GF-D8 (cell line): ENCODE results near the gene ANKRD22.
"Not testable (repeated sequence)": the region's sequence is repeated elsewhere in the genome, so short reads cannot be mapped to it uniquely, and the experiment has no call there.

Experiments used
- DNase-seq: peaks from one replicate; lab custom pipeline; 2025; lab: John Stamatoyannopoulos, UW

Gene ANKRD22

DNA sequence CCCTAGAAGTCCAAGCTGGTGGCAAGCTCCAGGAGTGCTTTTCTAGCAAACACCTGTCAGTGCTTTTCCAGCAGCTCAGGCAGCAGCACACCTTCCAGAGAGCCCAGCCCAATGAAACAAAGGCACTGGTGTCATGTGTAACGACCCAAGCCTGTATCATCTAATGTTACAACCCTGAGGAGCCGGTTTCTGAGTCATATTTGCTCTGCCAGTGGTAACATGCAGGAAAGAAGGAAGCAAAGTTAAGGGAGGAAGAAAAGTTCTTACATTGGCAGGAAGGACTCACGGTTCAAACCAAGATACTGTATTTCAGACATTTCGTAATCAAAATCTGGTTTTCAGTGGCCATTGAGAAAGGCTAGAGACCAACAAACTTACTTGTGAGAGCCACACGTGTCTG, at the start of gene ANKRD22:
Gene ANKRD22, minus strand, starts transcription at position 139 of the 400 bp plus-strand sequence. CDS start 237 bp downstream, outside the sequence.
- DNase-seq: peak; percentile 73

DNA sequence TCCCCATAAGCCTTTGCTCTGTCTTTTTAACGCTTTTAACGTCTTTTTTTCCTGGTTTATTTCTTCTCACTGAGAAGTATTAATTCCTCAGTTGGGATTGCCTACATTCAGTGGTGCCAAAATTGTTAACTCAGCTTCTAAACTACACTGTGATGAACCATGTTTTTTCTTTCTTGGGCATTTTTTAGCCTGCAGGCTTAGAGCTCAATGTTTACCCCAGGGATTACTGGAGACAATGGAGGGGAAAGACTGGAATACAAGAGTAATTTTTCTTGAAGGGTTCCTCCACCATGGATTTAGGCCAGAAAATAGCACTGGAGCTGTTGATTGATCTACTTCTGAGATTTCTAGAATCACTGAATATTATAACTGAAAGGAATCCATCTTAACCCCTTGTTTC, 48.2 kb upstream of the ANKRD22 start:
- DNase-seq: no peak

DNA sequence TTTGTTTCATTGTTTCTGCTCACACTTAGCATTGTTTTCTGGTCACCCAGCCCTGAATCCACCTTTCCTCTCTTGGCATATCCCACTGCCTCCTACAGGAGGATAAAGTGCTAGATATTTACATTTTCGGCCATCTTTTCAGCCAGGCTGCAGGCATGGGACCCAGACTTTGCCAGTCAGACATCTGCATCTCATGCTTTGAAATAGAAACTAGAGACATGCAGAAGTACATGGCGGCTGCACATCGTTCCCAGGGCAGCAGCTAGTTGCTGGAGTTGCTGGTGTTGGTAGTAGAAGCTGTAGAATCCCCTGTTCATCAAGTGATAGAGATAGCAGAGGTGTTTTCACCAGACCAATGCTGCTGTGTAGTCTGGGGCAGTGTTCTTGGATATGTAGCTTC, 47.1 kb upstream of the ANKRD22 start:
- no peak for DNase-seq

DNA sequence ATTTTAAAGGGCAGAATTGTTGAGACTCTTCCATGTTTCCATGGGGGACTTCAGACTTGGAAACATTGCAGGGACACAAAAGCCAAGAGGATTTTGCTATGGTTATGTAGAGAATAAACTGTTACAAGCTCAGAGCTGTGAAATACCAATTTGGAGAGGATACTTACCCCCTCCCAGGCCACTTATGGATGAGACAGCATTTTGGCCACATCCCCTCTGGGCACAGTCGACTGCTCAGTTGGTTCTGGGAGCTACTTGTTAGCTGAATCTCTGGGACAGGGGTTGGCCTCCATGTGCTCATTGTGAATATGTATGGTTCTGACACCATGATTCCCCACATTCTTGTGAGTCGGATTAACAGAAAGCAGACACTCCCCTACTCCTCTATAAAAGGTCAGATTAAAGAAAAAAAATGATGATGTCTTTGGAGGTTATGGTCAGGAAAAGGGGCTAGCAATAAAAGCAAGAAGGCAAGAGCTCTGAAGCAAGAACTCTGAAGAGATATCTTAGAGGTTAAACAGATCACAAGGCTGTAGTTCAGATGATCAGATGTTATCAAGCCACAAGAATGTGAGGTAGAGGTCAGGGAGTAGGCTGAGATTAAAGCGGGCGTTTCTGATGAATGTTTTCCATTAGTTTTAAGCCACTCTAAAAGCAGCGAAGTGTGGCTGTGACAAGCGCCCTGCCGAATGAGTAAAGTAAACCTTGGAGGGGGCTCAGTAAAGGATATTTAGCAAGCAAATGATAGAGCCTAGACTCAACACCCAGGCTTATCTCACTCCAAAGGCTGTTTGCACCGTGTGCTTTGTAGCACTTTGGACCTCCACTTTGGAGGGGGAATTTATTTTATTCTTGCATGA, 45.6 kb upstream of the ANKRD22 start:
- no peak for DNase-seq

DNA sequence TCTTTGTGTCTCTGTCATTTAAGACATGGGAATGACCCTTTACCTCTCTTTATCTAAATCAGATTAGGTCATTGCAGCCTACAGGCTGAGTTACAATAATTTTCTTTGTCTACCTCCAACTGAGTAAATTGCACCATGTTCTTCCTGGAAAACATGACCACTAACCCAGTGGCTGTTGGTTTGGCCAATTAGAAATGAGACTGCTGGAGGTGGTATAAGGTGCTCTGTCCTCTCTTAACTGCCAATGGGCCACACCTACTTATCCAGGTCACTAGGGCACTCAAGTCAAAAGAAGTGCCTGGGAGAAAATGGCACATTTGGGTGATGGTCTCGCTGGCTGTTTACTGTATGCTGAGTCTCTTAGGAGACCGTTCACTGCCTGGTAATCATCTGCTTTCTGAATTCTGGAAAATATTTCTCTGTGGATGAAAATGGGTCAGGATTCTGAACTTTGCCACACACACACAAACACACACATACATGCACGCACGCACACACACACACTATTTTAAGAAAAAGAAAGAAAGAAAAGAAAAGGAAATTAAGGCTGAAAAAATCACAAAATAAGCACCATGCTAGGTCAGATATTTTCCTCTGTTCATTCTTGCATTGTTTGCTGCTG, 44.8 kb upstream of the ANKRD22 start:
- DNase-seq: no peak

DNA sequence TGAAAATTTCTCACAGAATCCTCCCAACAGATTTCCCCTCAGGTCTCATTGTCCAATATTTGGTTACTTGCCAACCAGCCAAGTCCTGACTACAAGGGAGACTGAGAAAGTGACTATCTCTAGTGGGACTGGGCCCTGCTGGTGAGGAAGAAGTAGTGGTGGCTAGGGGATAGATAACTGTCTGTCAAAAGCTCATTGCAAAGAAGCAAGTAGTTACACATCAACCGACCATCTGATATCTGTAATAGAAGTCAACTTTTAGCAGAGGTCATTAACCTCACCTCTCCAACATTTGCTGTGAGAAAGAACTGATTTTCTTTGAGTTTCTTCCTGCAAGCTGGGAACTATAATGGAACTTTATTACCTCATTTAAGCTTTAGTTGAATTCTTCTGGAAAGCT, 43.6 kb upstream of the ANKRD22 start:
- DNase-seq: no peak

DNA sequence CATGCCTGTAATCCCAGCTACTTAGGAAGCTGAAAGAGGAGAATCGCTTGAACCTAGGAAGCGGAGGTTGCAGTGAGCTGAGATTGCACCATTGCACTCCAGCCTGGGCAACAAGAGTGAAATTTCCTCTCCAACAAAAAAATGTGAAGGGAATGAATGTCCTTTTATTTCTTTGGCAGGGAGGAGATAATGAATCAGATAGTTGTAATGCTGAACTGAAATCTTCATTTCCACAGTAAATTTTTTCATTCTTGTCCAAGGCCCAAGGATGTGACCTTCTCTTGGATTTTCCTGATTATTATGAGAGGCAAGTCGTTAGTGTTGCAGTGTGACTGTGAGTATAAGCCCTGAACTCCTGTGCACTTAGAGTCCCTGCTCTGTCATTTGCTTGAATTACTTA, 42.0 kb upstream of the ANKRD22 start:
- no peak for DNase-seq

DNA sequence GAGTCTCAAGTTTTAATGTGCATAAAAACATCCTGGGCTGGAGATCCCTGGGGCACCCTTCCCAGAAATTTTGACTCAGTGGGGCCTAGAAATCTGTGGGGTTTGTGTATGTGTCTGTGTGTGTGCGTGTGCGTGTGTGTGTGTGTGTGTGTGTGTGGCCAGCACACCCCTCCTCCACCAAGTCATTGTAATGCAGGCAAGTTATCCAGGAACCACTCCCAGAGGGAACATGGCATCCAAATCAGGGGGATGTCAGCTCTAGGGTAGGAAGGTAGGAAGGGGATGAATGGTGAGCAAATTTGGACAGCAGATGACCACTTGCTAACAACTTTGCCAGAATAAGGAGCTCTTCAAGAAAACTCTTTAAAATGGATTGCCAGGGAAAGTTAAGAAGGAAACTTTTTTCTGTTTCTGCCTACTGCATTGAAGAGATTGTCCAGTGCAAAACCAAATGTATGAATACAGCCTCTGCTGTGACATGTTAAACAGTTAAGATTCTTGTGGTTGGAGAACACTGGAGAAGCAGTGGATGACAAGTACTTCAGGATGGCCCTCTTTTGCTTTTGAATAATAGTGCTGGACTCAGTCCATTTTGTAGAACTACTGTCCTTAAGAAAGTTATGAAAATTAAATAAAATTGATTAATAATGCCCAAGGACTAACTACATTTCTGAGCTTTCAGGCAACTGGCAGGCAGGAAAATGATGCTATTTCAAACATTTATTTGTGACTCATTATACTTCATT, 40.8 kb upstream of the ANKRD22 start:
- no peak for DNase-seq

DNA sequence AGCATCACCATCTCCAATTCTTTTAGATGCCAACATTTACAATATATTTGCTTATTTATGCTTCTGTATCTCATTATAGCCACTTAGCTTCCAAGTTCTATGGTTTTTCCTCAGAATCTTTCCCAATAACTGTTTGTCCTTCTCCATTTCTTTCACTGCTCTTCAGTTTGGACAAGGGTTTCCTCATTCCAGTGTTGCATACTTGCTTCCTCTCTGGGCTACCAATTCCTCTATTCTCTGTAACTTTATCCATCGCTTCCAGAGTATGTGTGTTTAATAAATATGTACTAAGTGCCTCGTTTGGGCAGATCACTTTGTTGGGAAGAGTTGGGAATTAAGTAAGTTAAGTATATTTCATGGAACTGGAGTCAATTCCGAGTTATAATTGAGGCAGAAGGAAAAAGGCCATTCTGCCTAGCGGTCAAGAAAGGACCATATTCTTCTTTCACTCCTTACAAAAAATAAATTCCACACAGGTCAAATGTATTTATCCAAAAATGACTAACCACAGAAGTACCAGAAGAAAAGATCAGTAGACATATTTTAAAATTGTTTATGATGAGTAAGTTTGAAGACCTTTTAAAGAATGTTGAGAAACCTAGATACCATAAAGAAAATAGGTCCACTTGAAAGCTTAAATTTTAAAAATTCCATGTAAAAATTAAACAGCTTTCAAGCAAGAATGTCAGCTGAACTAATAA, 39.2 kb upstream of the ANKRD22 start:
- no peak for DNase-seq

DNA sequence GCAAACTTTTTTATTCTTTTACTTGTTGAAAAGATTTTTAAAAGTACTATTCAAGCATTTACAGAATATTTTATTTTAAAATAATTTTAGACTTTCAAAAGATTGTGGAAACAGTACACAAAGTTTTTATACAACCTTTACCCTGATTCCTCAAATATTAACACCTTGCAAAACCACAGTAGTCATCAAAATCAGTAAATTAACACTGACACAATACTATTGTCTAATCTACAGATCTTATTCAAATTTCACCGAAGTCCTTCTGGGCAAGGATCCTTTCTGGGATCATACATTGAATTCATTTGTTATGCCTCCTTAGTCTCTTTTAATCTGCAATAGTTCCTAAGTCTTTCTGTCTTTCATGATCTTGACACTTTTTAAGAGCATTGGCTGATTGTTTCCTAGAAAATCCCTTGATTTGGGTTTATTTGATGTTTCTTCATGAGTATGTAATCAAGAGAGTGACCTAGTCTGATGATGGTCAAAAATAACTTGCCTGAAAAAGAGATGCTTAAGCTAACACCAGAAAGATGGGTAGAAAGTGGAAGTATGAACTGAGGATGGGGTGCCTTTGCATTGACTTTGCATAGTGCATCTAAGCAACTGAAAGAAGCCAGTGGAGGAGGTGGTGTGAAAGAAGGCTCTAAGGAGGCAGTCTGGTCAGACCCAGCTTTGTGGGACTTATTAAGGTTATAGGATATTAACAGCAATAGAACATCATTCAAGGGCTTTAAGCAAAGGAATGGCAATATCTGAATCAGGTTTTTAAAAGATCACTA, 38.1 kb upstream of the ANKRD22 start:
- DNase-seq: no peak

DNA sequence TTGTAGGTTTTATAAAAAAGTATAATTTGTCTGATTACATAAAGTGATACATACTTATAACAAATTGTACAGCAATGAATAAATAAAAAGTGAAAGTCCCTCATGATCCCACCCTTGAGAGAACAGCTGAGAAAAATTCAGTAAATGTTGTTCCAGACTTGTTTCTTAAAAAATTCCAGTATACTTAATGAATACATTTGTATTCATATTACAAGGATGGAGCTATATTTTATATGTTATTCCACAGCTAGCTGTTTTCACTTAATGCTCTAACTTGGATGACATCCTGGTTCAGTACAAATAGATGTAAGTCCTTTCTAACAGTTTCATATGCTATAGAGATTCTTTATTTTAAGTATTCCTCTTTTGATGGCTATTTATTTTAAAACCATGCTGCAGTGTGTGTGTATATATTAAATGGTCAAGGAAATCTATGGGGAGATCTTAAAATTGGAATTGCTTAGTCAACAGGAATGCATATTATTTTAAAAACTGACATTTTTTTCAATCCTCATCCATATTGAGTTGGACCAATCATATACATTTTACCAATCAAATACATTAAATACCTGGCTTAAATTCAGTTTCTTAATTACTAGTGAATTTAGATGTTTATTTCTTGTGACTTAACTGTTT, 37.3 kb upstream of the ANKRD22 start:
- no peak for DNase-seq

DNA sequence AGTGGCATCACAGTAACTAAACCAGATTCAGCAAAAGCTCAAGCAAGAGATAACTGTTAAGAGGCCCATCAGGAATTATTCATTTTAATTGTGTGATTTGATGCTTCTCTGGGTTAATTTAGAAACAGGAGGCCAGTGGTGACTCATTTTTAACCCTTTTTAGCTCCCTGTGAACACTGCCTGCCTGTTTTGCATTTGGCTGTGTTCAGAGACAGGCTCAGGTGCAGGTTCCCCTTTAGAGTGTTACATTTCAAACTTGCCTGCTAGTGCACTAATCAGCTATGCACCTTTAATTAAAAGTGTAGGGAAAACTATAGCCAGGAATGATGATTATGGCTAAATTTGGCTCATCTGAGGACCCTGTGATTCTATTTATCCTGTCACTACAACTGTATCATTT, 34.9 kb upstream of the ANKRD22 start:
- DNase-seq: no peak

DNA sequence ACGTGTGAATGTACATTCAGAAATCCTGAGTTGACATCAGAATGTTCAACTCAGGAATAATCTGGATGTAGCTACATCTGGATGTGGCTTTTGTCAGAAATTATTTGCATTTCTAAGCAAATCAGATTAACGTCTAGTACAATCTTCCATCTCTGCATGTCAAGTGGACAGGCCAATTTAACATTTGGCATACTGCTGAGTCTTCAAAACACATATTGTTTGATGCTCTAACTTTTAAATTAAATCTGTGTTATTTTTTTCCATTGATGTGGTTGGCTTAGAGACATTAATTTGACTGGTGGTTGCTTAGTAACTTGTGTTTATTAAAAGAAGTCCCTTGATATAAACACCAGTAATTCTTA, 31.8 kb upstream of the ANKRD22 start:
- DNase-seq: no peak

DNA sequence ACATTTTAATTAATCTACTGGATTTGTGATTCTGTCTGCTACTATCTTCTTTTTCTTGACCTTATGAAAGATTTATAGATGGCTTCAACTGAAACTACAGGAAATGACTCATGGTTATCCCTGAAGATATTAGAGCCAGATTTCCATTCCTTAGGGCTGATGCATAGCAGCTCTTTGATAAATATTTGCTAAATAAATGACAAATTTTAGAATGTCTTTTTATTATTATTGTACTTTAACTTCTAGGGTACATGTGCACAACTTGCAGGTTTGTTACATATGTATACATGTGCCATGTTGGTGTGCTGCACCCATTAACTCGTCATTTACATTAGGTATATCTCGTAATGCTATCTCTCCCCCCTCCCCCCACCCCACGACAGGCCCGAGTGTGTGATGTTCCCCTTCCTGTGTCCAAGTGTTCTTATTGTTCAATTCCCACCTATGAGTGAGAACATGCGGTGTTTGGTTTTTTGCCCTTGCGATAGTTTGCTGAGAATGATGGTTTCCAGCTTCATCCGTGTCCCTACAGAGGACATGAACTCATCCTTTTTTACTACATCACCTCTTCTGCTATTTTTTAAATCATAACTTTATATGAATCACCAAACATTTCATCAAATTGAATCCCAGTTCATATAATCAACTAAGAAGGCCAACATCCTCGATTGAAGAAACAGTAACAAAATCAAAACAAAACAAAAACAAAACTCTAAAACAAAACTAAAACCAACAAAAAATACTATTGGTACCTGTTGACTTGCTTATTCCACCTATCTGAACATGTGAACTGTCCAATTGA, 31.2 kb upstream of the ANKRD22 start:
- not testable (repeated sequence) for DNase-seq

DNA sequence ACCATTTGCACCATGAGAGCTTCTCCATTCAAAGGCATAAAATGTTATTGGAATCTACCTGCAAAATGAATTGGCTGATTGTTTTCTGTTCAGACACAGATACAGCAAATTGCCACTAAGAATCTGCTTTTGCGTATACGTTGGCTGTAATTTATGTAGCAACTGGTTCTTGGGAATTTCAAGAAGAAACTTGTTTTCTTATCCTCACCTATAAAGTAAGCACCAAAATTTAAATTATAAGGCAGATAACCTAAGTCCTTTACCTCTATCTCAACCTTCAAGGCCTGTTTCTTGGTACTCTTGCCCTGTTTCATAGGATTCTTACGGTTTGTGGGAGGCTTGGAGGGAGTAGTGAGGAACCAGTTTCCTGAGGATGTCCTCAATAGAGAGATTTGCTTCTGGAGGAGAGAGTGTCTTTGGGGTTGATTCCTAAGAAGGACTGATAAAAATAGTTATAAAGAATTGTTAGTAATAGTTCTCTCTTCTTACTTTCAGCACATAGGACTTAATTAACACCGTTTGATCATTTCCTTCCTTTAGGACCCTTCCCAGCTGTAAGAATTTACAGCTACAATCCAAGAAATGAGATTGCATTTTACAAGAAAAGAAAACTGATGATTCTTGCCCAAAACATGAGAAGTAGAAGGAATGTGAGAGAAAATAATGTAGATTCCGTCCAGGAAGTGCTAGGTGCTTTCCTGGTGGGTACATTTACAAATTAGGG, 30.4 kb upstream of the ANKRD22 start:
- DNase-seq: no peak

DNA sequence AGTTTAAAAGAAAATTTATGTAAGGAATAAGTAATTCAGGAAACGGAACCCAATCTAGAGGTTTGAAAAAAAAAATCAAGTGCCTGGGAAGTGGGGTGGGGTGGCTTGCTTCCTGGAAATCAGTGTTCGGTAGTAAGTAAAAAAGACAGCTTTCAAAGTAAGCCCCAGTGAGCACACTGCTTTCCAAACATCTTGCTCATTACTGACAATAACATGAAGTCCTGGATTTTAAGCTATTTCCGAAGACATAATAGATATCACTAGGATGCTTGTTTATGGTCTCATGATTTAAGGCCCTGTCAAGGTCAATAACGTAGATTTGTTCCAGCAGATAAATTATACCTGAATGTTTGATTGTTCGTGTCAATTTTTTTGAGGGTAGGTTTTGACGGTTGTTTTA, 29.7 kb upstream of the ANKRD22 start:
- DNase-seq: no peak

DNA sequence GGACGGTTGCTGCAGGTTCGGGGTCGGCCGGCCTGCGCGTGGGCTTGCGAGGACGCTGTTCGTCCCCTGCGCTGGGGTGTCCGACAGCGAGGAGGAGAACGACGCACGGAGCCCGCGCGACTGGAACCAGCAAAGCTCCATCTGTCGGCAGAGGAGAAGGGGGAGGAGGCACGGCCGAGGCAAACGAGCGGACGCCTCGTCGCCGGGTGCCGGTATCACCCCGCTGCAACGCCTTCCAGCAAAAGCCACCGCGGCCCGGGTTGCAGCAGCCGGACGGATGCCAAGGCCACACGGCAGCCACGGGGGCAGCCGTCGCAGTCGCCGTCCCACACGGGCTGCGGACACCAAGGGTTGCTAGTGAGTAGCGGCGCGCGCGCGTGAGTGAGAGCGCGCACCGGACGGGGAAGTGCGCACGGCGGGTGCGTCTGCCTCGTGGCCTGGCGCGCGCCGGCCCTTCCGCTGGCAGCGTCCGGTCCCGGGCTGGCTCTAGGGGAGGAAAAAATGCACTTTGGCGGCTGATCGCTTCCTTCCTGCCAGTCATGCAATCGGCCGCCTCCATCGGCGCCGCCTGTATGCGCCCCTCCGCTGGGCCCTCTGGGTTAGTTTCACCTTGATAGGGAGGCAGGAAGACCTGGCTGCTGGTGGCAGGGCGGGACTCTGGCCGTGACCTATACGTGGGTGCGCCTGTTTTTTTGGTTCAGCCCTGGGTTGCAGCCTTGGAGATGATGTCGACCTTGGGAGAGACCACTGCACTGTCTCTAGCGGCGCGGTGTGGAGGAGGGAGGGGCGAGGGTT, 28.8 kb upstream of the ANKRD22 start:
- peak; percentile 37 for DNase-seq

DNA sequence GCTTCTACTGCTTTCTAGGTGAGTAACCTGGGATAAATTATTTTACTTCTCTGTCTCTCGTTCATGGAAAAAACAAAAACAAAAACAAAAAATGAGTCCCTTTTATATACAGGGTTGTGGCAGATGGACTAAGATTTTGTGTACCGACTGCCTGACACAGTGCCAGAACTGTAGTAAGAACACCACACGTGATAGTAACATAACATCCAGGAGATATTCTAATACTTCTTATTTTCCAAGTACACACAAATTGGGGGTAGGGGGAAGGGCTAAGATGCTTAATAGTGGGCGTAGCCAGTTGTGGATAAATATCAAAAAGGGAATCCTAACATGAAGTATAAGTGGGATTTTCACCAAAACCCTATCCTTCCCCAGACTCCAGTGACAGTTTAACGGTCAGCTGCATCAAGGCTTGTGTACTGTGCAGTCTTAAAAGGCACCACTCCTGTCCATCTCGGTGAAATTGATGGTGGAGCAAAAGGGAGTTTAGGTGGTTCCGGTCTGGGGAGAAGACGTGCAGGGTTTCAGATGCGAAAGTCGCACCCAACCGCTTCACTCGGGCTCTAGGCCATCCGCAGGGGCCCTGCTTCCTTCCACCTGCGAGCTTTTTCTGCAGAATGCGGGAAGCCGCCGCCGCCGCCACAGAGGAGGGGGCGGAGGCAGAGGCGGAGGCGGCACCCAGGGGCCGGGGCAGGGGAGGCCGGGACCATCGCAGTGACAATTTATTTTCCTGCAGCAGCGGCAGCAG, 28.1 kb upstream of the ANKRD22 start, which contains the start of gene STAMBPL1:
Gene STAMBPL1, plus strand, starts transcription at position 712 of the 748 bp plus-strand sequence. CDS start 21,464 bp downstream, outside the sequence.
- DNase-seq: peak; percentile 13
